ENCODE results near the gene BET1L.

DNA sequence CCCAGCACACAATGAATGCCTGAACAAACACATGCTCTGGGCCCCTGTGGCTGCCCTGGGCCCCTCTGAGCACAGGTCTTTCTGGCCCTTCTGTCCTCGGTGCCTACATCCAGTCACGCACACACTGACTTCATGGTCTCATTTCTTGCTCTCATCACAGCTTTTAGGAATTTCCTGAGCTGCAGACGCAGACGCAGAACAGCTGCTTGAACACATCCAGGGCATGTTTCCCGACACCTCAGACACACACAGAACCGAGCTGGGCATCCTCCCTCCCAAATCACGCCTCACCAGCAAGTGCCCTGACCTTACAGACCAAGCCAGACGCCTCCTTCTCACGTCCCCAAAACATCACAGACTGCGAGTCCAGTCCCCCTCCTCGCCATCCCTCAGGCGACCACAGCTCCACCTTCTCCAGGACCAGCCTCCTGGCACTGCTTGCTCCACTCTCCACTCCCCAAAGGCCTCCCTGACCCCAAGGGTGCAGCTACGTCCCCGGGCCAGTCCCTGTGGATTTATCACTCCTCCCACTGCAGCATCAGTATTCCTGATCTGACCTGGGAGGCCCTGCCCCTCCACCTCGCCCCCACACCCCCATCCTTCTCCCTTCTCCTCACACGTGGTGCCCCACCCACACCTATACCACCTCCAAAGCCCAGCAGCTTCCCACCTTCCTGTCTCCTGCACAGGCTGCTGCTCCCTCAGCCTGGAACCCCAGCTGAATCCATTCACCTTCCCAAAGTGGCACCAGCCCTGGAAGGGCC, 16.0 kb upstream of the BET1L start:
- TF ChIP-seq CTCF (IDR thresholded peaks at IDR 0.05; ENCODE audit: borderline replicate concordance, extremely low read depth, low read length, poor library complexity, severe bottlenecking): no peak
- TF ChIP-seq EZH2 (IDR thresholded peaks at IDR 0.05; ENCODE audit: borderline replicate concordance, low read depth, low read length, severe bottlenecking): no peak
